ENCODE results near the gene WNT4. TPM values are rescaled to one million over a fixed set of nuclear protein-coding genes. Genes with fewer than 3 reads are reported as not detected.

The WNT4 gene
- total and polyA plus RNA-seq, 2 of the 8 experiments (the other 6 are each of a cell fraction or from before 2014, with no cell fraction given) = 1.3 to 6.6 TPM

- Histone ChIP-seq H3K9me3 (ENCODE audit: insufficient read depth in 2 of 2, low read depth in 1 of 2, low read length in 1 of 2) (no peaks in the 10 kb centered on the region), H3K56ac (replicated peaks; ENCODE audit: insufficient read length, low read depth, low read length) (no peak overlapping the region), H4K5ac (ENCODE audit: insufficient read length, low read depth, low read length) (no peak overlapping the region), H3K36me3 (ENCODE audit: control insufficient read depth in 2 of 4, insufficient read depth in 4 of 4, low read length in 3 of 4) (peaks cover 0 to 9% (median 3%) of the 10 kb centered on the region in 4 experiments; a peak in 3 of 8 replicates), H2BK15ac (ENCODE audit: low read length) (no peak overlapping the region), H3K27me3 (replicated peaks in 1 of 4; ENCODE audit: control insufficient read depth in 3 of 4, extremely low read depth in 1 of 4, insufficient read depth in 3 of 4, low read length in 3 of 4) (no peaks in the 10 kb centered on the region), H3K14ac (ENCODE audit: insufficient read length) (no peak overlapping the region), H3K4ac (replicated peaks; ENCODE audit: insufficient read length, low read depth, low read length) (no peak overlapping the region), H2AK5ac (ENCODE audit: low read depth, low read length) (no peak overlapping the region), H2BK20ac (ENCODE audit: low read length) (no peak overlapping the region), H3K23me2 (ENCODE audit: low read depth, low read length) (no peaks in the 10 kb centered on the region), H3K9ac (replicated peaks in 1 of 4; ENCODE audit: extremely low read depth in 1 of 4, low read depth in 3 of 4, low read length in 3 of 4) (no peak overlapping the region), H4K20me1 (replicated peaks in 1 of 2; ENCODE audit: control insufficient read depth in 1 of 2, insufficient read depth in 2 of 2, low read length in 2 of 2) (peaks cover 2% of the 10 kb centered on the region in 2 experiments), H3K4me2 (ENCODE audit: insufficient read depth in 1 of 2, low read depth in 2 of 2, low read length in 2 of 2) (no peak overlapping the region), H3K79me2 (ENCODE audit: control insufficient read depth in 1 of 2, insufficient read depth in 2 of 2, low read length in 2 of 2) (peaks cover 5 to 12% of the 10 kb centered on the region in 2 experiments; a peak in 3 of 4 replicates), H2AFZ (ENCODE audit: low read length) (no peak overlapping the region), H2BK120ac (replicated peaks; ENCODE audit: low read depth, low read length) (no peak overlapping the region), H4K8ac (ENCODE audit: extremely low read depth, insufficient read depth, low read length) (no peak overlapping the region), H3K4me1 (replicated peaks in 1 of 4; ENCODE audit: control insufficient read depth in 3 of 4, insufficient read depth in 4 of 4, low read length in 3 of 4) (no peaks in the 10 kb centered on the region; a peak in 1 of 7 replicates), H4K91ac (replicated peaks; ENCODE audit: insufficient read length, low read length) (no peak overlapping the region), H2BK12ac (ENCODE audit: low read depth, low read length) (no peak overlapping the region), H3K79me1 (ENCODE audit: low read depth, low read length) (0 out of 2 replicates have a peak, but pooled peaks cover 5% of the 10 kb centered on the region), H3K27ac (ENCODE audit: low read depth, low read length) (no peak overlapping the region), H3K18ac (ENCODE audit: extremely low read depth, low read length) (no peak overlapping the region), H2BK5ac (ENCODE audit: low read depth, low read length) (no peak overlapping the region), H3K23ac (ENCODE audit: insufficient read length) (no peak overlapping the region), H3K4me3 (ENCODE audit: extremely low read depth in 1 of 4, insufficient read depth in 2 of 4, low read depth in 3 of 4, low read length in 4 of 4) (no peak overlapping the region)
- FAIRE-seq (no peak), DNase-seq (ENCODE audit: low read depth in 1 of 2, low spot score in 2 of 2) (no peak)
- CTCF ChIA-PET (ENCODE audit: partially characterized antibody) = interaction anchor here (1.3 kb wide), 1 partner anchor 20 kb away, joined by 3 read pairs; no protein-coding TSS in a partner anchor
- TF ChIP-seq EZH2 (IDR thresholded peaks at IDR 0.05; ENCODE audit: low read depth, low read length, severe bottlenecking) = no peak
- no peak for TF ChIP-seq CTBP2 (IDR thresholded peaks at IDR 0.05; ENCODE audit: borderline replicate concordance, insufficient read depth, insufficient read length, low read length)
- no peak for TF ChIP-seq SRF (IDR thresholded peaks at IDR 0.05; ENCODE audit: low read depth, low read length)
- no peak for TF ChIP-seq GABPA (IDR thresholded peaks at IDR 0.05; ENCODE audit: borderline replicate concordance, insufficient read depth, low read length)
- no peak for TF ChIP-seq MAFK (IDR thresholded peaks at IDR 0.05; ENCODE audit: low read depth, low read length)
- no peak for TF ChIP-seq KDM1A (IDR thresholded peaks at IDR 0.05; ENCODE audit: borderline replicate concordance, low read length)
- TF ChIP-seq NRF1 (IDR thresholded peaks at IDR 0.05; ENCODE audit: low read depth, low read length) = no peak
- TF ChIP-seq E2F6 (IDR thresholded peaks at IDR 0.05) = no peak
- no peak for TF ChIP-seq POU5F1 (IDR thresholded peaks at IDR 0.05; ENCODE audit: low read depth, low read length)
- TF ChIP-seq SAP30 (IDR thresholded peaks at IDR 0.05; ENCODE audit: insufficient read depth, insufficient replicate concordance, low read length) = no peak
- TF ChIP-seq BRCA1 (IDR thresholded peaks at IDR 0.05; ENCODE audit: low read depth, low read length) = no peak
- no peak for TF ChIP-seq TEAD4 (IDR thresholded peaks at IDR 0.05; ENCODE audit: low read depth, low read length)
- no peak for TF ChIP-seq SP1 (IDR thresholded peaks at IDR 0.05; ENCODE audit: low read depth, low read length)
- TF ChIP-seq SIX5 (IDR thresholded peaks at IDR 0.05; ENCODE audit: low read depth, low read length) = no peak
- 87% methylated on average over 8 of the region's 8 CpGs; no CpG with 5 or more reads in 1 of the 2 experiments for WGBS, 2 experiments (ENCODE audit: extremely low coverage in 1 of 2, insufficient coverage in 1 of 2, insufficient read length in 1 of 2, insufficient replicate concordance in 2 of 2, low coverage in 1 of 2, low lambda C conversion rate in 2 of 2, missing lambda C conversion rate in 1 of 2)
- POLR2A ChIA-PET (ENCODE audit: partially characterized antibody) = interaction anchor here (1.1 kb wide), 1 partner anchor 9 kb away, joined by 3 read pairs; no protein-coding TSS in a partner anchor
These were observed 40.9 kb downstream of the WNT4 start for GRCh38 chr1:22101995-22102394.
